SK-N-SH (cell line): Measurements from ENCODE around the gene PARD3B. TPM values are rescaled to one million over a fixed set of nuclear protein-coding genes. Genes with fewer than 3 reads are reported as not detected.

Source experiments
- CTCF ChIA-PET: fragments of 300-600, 350-600 bp; formaldehyde crosslinking; extraction: SDS; loops from one replicate; lab custom pipeline; 2021; lab: Yijun Ruan, JAX
- POLR2A ChIA-PET: fragments of 350-600 bp; sonication (Branson Sonifier 250); formaldehyde crosslinking; extraction: SDS; loops from one replicate; lab custom pipeline; 2020; ENCODE audit warnings: antibody characterized with exemption, inconsistent platforms; lab: Yijun Ruan, JAX
- DNase-seq: peaks from one replicate; pipeline ENCODE4 v3.0.0; 2012
- H2AFZ ChIP-seq: fragments of 200-600 bp; sonication (generic); 2 replicates; pipeline ENCODE4 v1.8.1; 2016; ENCODE audit warnings: antibody characterized with exemption, mild to moderate bottlenecking, low read depth
- H3F3A ChIP-seq: fragments of 200-600 bp; sonication (generic); replicated peaks from 2 replicates; pipeline ENCODE3; 2016; ENCODE audit warnings: antibody characterized with exemption, mild to moderate bottlenecking; ENCODE audit not compliant: insufficient read depth
- H3K27ac ChIP-seq, 2 experiments: fragments of 200-500 bp in 1 of 2; fragments of 200-600 bp in 1 of 2; sonication (Bioruptor generic) in 1 of 2; sonication (generic), shearing (Covaris generic) in 1 of 2; 2 replicates each; pipeline versions ENCODE4 v1.5.1 to v1.6.1; 2014 to 2016; ENCODE audit warnings: low read depth in 2 of 2, inconsistent platforms in 1 of 2, low read length in 1 of 2, mild to moderate bottlenecking in 1 of 2, mixed read lengths in 1 of 2
- H3K27me3 ChIP-seq: fragments of 200-600 bp; sonication (generic), shearing (Covaris generic); 2 replicates; pipeline ENCODE4 v1.6.1; 2016; ENCODE audit warnings: mixed run types; ENCODE audit not compliant: insufficient read depth
- H3K36me3 ChIP-seq, 2 experiments: fragments of 200-500 bp in 1 of 2; fragments of 200-600 bp in 1 of 2; sonication (Bioruptor generic) in 1 of 2; sonication (generic) in 1 of 2; replicated peaks in 1 of 2; 2 replicates each; pipeline versions ENCODE3 to v1.5.1; 2014 to 2016; ENCODE audit warnings: low read length in 1 of 2, mild to moderate bottlenecking in 1 of 2; ENCODE audit not compliant: insufficient read depth in 2 of 2, control insufficient read depth in 1 of 2
- H3K4me1 ChIP-seq, 2 experiments: fragments of 200-500 bp in 1 of 2; fragments of 200-600 bp in 1 of 2; sonication (Bioruptor generic) in 1 of 2; sonication (generic), shearing (Covaris generic) in 1 of 2; 2 replicates each; pipeline versions ENCODE4 v1.5.1 to v1.6.1; 2014 to 2016; ENCODE audit warnings: low read depth in 1 of 2, low read length in 1 of 2, mixed run types in 1 of 2; ENCODE audit not compliant: insufficient read depth in 2 of 2, control insufficient read depth in 1 of 2
- H3K4me2 ChIP-seq: fragments of 200-600 bp; sonication (generic), shearing (Covaris generic); 2 replicates; pipeline ENCODE4 v1.6.1; 2017; ENCODE audit warnings: mixed run types
- H3K4me3 ChIP-seq, 2 experiments: fragments of 200-500 bp in 1 of 2; fragments of 200-600 bp in 1 of 2; sonication (Bioruptor generic) in 1 of 2; sonication (generic), shearing (Covaris generic) in 1 of 2; 2 replicates each; pipeline versions ENCODE4 v1.5.1 to v1.8.1; 2014 to 2016; ENCODE audit warnings: low read depth in 2 of 2, inconsistent platforms in 1 of 2, low read length in 1 of 2, mild to moderate bottlenecking in 1 of 2, mixed read lengths in 1 of 2, moderate library complexity in 1 of 2
- H3K79me2 ChIP-seq: fragments of 200-600 bp; sonication (generic); 2 replicates; pipeline ENCODE4 v1.8.1; 2017; ENCODE audit warnings: mild to moderate bottlenecking; ENCODE audit not compliant: insufficient read depth
- H3K9ac ChIP-seq: fragments of 200-600 bp; sonication (generic); 2 replicates; pipeline ENCODE4 v1.6.1; 2017; ENCODE audit warnings: mixed run types
- H3K9me2 ChIP-seq: fragments of 200-600 bp; sonication (generic); 2 replicates; pipeline ENCODE4 v1.6.1; 2017; ENCODE audit warnings: mixed run types
- H3K9me3 ChIP-seq: fragments of 200-600 bp; sonication (generic); 2 replicates; pipeline ENCODE4 v1.6.1; 2017; ENCODE audit warnings: mixed run types, mild to moderate bottlenecking, moderate library complexity
- H4K20me1 ChIP-seq: fragments of 200-600 bp; sonication (generic); 2 replicates; pipeline ENCODE4 v1.6.1; 2017; ENCODE audit warnings: mild to moderate bottlenecking, mixed run types; ENCODE audit not compliant: insufficient read depth
- CTCF ChIP-seq: fragments of 200-600 bp; sonication (generic); IDR thresholded peaks from 2 replicates; pipeline ENCODE4 v1.6.1; 2017; ENCODE audit warnings: antibody characterized with exemption, mild to moderate bottlenecking, moderate library complexity
- EZH2phosphoT487 ChIP-seq: fragments of 200-600 bp; sonication (generic); IDR thresholded peaks from 2 replicates; pipeline ENCODE4 v1.6.1; 2017; ENCODE audit warnings: low read depth, mixed run types, mild to moderate bottlenecking, antibody characterized with exemption, moderate library complexity, borderline replicate concordance
- FOXJ3 ChIP-seq: sonication (generic); formaldehyde crosslinking; IDR thresholded peaks from 2 replicates; pipeline ENCODE4 v1.5.1; 2020; ENCODE audit warnings: mild to moderate bottlenecking, missing genetic modification reagents
- JUND ChIP-seq: IDR thresholded peaks from 2 replicates; pipeline ENCODE4 v1.4.0; 2012
- MAX ChIP-seq: IDR thresholded peaks from 2 replicates; pipeline ENCODE4 v1.4.0; 2012; ENCODE audit warnings: low read depth
- MEF2A ChIP-seq: IDR thresholded peaks from 2 replicates; pipeline ENCODE4 v1.4.0; 2012; ENCODE audit warnings: low read depth, borderline replicate concordance
- PBX3 ChIP-seq: IDR thresholded peaks from 2 replicates; pipeline ENCODE4; 2012
- RCOR1 ChIP-seq: fragments of 150-350 bp; IDR thresholded peaks from 2 replicates; pipeline ENCODE4 v1.6.1; 2017; ENCODE audit warnings: antibody characterized with exemption, low read length
- REST ChIP-seq: IDR thresholded peaks from 2 replicates; pipeline ENCODE4 v1.6.1; 2012; ENCODE audit warnings: mild to moderate bottlenecking, low read depth, low read length, moderate library complexity
- RFX5 ChIP-seq: IDR thresholded peaks from 2 replicates; pipeline ENCODE4 v1.6.1; 2012; ENCODE audit warnings: mild to moderate bottlenecking, improper control_type of control experiment, low read length
- SMC3 ChIP-seq: IDR thresholded peaks from 2 replicates; pipeline ENCODE4 v1.6.1; 2012; ENCODE audit warnings: low read depth, low read length, improper control_type of control experiment
- TAF1 ChIP-seq: IDR thresholded peaks from 2 replicates; pipeline ENCODE4 v1.6.1; 2012; ENCODE audit warnings: low read depth, mild to moderate bottlenecking, low read length, moderate library complexity, borderline replicate concordance
- TCF12 ChIP-seq: IDR thresholded peaks from 2 replicates; pipeline ENCODE4 v1.4.0; 2012
- USF2 ChIP-seq: fragments of 150-350 bp; IDR thresholded peaks from 2 replicates; pipeline ENCODE4 v1.6.1; 2017; ENCODE audit warnings: antibody characterized with exemption, low read length, low read depth, borderline replicate concordance
- YY1 ChIP-seq: IDR thresholded peaks from 2 replicates; pipeline ENCODE4 v1.4.0; 2012; ENCODE audit warnings: low read depth, mild to moderate bottlenecking
- WGBS: methylation state at CpG from one replicate; pipeline ENCODE4 v1.1.6; 2017; ENCODE audit warnings: low lambda C conversion rate; 5-methylcytosine and 5-hydroxymethylcytosine counted together
- polyA plus RNA-seq, 3 experiments: library from polyadenylated mRNA; depleted of rRNA; stranded (reverse); fragments of >200 nt; gene quantifications; 2 replicates each; pipeline ENCODE4 v1.2.3, GENCODE V29; 2012

PARD3B gene
- polyA plus RNA-seq, 1 of the 3 experiments (the other 2 are of a cell fraction) = 0.87 TPM

- TF ChIP-seq USF2 = no peak
- no peak for TF ChIP-seq RCOR1
- no peak for TF ChIP-seq PBX3
Observed at GRCh38 chr2:205117125-205117524, 571.9 kb downstream of the PARD3B start (continued).

GRCh38 chr2:205119136-205119535 lies 573.9 kb downstream of the PARD3B start:
- Histone ChIP-seq H3F3A (no peaks in the 10 kb centered on the region), H2AFZ (no peak overlapping the region), H3K9ac (no peak overlapping the region), H3K36me3 (no peaks in the 10 kb centered on the region), H3K4me3 (no peak overlapping the region), H4K20me1 (no peaks in the 10 kb centered on the region), H3K27me3 (no peaks in the 10 kb centered on the region), H3K9me2 (no peaks in the 10 kb centered on the region), H3K4me2 (no peak overlapping the region), H3K27ac (no peak overlapping the region), H3K79me2 (no peaks in the 10 kb centered on the region), H3K9me3 (no peaks in the 10 kb centered on the region), H3K4me1 (no peaks in the 10 kb centered on the region; a peak in 2 of 4 replicates)
- TF ChIP-seq FOXJ3 (CRISPR knock-in tag) (no peak), SMC3 (no peak), TCF12 (no peak), MEF2A (no peak), TAF1 (no peak), YY1 (no peak), REST (no peak), RFX5 (no peak), MAX (no peak), EZH2phosphoT487 (no peak), JUND (no peak), CTCF (no peak)
- ChIA-PET CTCF (interaction anchor here (1.9 kb wide), 1 partner anchor 11 kb away, joined by 6 read pairs; no protein-coding TSS in a partner anchor), POLR2A (no interaction called here)
- no peak for DNase-seq
- WGBS = 92% methylated on average over 9 of the region's 9 CpGs
